Neural cell (in vitro differentiated cells): Measurements from ENCODE around the gene KRTAP10-5. TPM values are rescaled to one million over a fixed set of nuclear protein-coding genes. Genes with fewer than 3 reads are reported as not detected.

Experiments used
- H2AFZ ChIP-seq: fragments of 200-600, 300-800 bp; sonication (generic), shearing (Covaris generic); 2 replicates; pipeline ENCODE4 v1.6.0; 2014; ENCODE audit warnings: low read depth, mild to moderate bottlenecking, antibody characterized with exemption, low read length, moderate library complexity
- H3F3A ChIP-seq: fragments of 200-600 bp; shearing (Covaris generic); 2 replicates; pipeline ENCODE4 v1.6.1; 2016; ENCODE audit warnings: mild to moderate bottlenecking, moderate library complexity, mixed read lengths, antibody characterized with exemption, low read length; ENCODE audit not compliant: insufficient read depth, poor library complexity, severe bottlenecking
- H3K27ac ChIP-seq: fragments of 200-600, 300-800 bp; sonication (generic), shearing (Covaris generic); 2 replicates; pipeline ENCODE4 v1.5.1; 2014; ENCODE audit warnings: mild to moderate bottlenecking, low read length, moderate library complexity
- H3K27me3 ChIP-seq: fragments of 300-800, 200-600 bp; sonication (generic), shearing (Covaris generic); 2 replicates; pipeline ENCODE4 v1.6.0; 2014; ENCODE audit warnings: mild to moderate bottlenecking, low read depth, low read length, moderate library complexity; ENCODE audit not compliant: insufficient read depth
- H3K36me3 ChIP-seq: fragments of 300-800, 200-600 bp; sonication (generic), shearing (Covaris generic); 2 replicates; pipeline ENCODE4 v1.5.1; 2014; ENCODE audit warnings: mild to moderate bottlenecking, antibody characterized with exemption, low read length, moderate library complexity; ENCODE audit not compliant: insufficient read depth
- H3K4me2 ChIP-seq: fragments of 300-800, 200-600 bp; sonication (generic), shearing (Covaris generic); 2 replicates; pipeline ENCODE4 v1.6.0; 2014; ENCODE audit warnings: mild to moderate bottlenecking, low read length
- H3K4me3 ChIP-seq: fragments of 300-800, 200-600 bp; sonication (generic), shearing (Covaris generic); 2 replicates; pipeline ENCODE4 v1.5.1; 2014; ENCODE audit warnings: mild to moderate bottlenecking, low read length, moderate library complexity
- H3K79me2 ChIP-seq: fragments of 200-600 bp; shearing (Covaris generic); replicated peaks from 2 replicates; pipeline ENCODE4 v1.6.0; 2014; ENCODE audit warnings: mild to moderate bottlenecking, low read length, moderate library complexity; ENCODE audit not compliant: insufficient read depth
- H3K9ac ChIP-seq: fragments of 300-800, 200-600 bp; sonication (generic), shearing (Covaris generic); 2 replicates; pipeline ENCODE4 v1.6.1; 2016; ENCODE audit warnings: mild to moderate bottlenecking, low read length, mixed read lengths
- H3K9me2 ChIP-seq: fragments of 200-600 bp; shearing (Covaris generic); 2 replicates; pipeline ENCODE4 v1.6.1; 2016; ENCODE audit warnings: mild to moderate bottlenecking, low read length, mixed read lengths; ENCODE audit not compliant: insufficient read depth
- H3K9me3 ChIP-seq: fragments of 200-600, 300-800 bp; sonication (generic), shearing (Covaris generic); 2 replicates; pipeline ENCODE4 v1.6.1; 2016; ENCODE audit warnings: mild to moderate bottlenecking, mixed run types, low read length, moderate library complexity, mixed read lengths
- H4K20me1 ChIP-seq: fragments of 200-600 bp; shearing (Covaris generic); 2 replicates; pipeline ENCODE4 v1.6.1; 2016; ENCODE audit warnings: mild to moderate bottlenecking, mixed run types; ENCODE audit not compliant: insufficient read depth
- EP300 ChIP-seq: fragments of 450-650 bp; conservative IDR thresholded peaks from 2 replicates; pipeline ENCODE4 v1.6.1; 2014; ENCODE audit warnings: antibody characterized with exemption, mild to moderate bottlenecking, moderate library complexity; ENCODE audit not compliant: poor library complexity, severe bottlenecking
- EZH2 ChIP-seq: fragments of 200-600, 300-800 bp; shearing (Covaris generic), sonication (generic); IDR thresholded peaks from 2 replicates; pipeline ENCODE4 v1.6.1; 2014; ENCODE audit warnings: antibody characterized with exemption, low read length, borderline replicate concordance, mild to moderate bottlenecking; ENCODE audit not compliant: insufficient read depth, poor library complexity, severe bottlenecking
- MXI1 ChIP-seq: fragments of 450-650 bp; conservative IDR thresholded peaks from 2 replicates; pipeline ENCODE4 v1.6.1; 2014; ENCODE audit warnings: antibody characterized with exemption, mild to moderate bottlenecking; ENCODE audit not compliant: poor library complexity, severe bottlenecking
- POLR2AphosphoS5 ChIP-seq: IDR thresholded peaks from 2 replicates; pipeline ENCODE4 v1.6.1; 2012
- RAD21 ChIP-seq: fragments of 450-650 bp; conservative IDR thresholded peaks from 2 replicates; pipeline ENCODE4 v1.6.1; 2014; ENCODE audit warnings: antibody characterized with exemption, mild to moderate bottlenecking, moderate library complexity
- SMC3 ChIP-seq: fragments of 450-650 bp; conservative IDR thresholded peaks from 2 replicates; pipeline ENCODE4 v1.6.1; 2014; ENCODE audit warnings: antibody characterized with exemption, mild to moderate bottlenecking, moderate library complexity; ENCODE audit not compliant: poor library complexity
- TAF1 ChIP-seq: IDR thresholded peaks from 2 replicates; pipeline ENCODE4 v1.6.1; 2012; ENCODE audit warnings: low read depth
- polyA plus RNA-seq: library from polyadenylated mRNA; depleted of rRNA; stranded (reverse); fragments of >200 nt; gene quantifications from 2 replicates; pipeline ENCODE4 v1.2.3, GENCODE V29; 2014
- TF ChIP-seq, protein P1 (sequence below): IDR thresholded peaks from 2 replicates; pipeline ENCODE4 v1.6.1; 2012; ENCODE audit warnings: borderline replicate concordance
- TF ChIP-seq, protein P2 (sequence below): fragments of 450-650 bp; IDR thresholded peaks from 2 replicates; pipeline ENCODE4 v1.5.1; 2014; ENCODE audit warnings: antibody characterized with exemption, mild to moderate bottlenecking, moderate library complexity; ENCODE audit not compliant: poor library complexity, severe bottlenecking

The KRTAP10-5 gene
- polyA plus RNA-seq, 1 donor from 2014 or later, result not detected

DNA sequence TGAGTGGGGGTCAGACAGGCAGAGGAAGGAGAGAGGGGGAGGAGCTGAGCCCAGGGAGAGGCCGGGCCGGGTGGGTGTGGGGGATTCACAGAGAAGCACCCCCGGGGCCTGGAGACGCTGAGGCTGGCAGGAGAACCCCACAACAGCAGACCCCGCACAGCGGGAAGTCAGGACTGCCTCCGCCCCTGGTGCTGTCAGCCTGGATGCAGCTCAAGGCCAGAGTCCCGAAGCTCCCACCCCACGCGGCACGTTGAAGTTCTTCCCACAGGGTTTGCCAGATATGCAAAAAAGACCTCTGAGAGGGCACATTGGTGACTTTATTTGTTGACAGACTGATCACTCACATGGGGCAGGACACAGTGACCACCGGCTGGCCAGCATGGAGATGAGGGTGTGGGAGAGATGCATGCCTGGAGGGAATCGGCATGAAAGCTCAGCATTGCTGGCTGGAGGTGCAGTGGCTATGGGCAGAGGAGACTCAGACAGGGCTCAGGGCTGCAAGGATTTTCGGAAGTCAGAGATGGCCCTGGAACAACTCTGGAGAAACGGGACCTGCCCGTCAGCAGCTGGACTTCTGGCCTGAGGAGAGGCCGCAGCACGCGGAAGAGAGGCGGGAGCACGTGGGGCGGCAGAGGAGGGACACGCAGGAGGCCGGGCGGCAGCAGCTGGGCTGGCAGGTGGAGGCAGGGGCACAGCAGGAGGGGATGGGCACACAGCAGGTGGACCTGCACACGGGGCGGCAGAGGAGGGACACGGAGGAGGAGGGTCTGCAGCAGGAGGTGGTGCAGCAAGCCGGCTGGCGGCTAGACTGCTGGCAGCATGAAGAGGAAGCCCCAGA lies 22.7 kb downstream of the KRTAP10-5 start:
- Histone ChIP-seq H3K9me2 (no peaks in the 10 kb centered on the region), H3K4me2 (no peak overlapping the region), H3K79me2 (no peaks in the 10 kb centered on the region), H3K27ac (no peak overlapping the region), H3K4me3 (no peak overlapping the region), H3F3A (no peaks in the 10 kb centered on the region), H2AFZ (no peak overlapping the region), H3K9ac (no peak overlapping the region), H3K27me3 (no peaks in the 10 kb centered on the region), H3K9me3 (no peaks in the 10 kb centered on the region), H4K20me1 (no peaks in the 10 kb centered on the region), H3K36me3 (no peaks in the 10 kb centered on the region)
- TF ChIP-seq EP300, result no peak
- no peak for TF ChIP-seq EZH2
- TF ChIP-seq SMC3, result no peak
- TF ChIP-seq MXI1, result no peak
- TF ChIP-seq TAF1, result no peak
- no peak for TF ChIP-seq RAD21
- no peak for TF ChIP-seq POLR2AphosphoS5
- TF ChIP-seq, protein P1, sequence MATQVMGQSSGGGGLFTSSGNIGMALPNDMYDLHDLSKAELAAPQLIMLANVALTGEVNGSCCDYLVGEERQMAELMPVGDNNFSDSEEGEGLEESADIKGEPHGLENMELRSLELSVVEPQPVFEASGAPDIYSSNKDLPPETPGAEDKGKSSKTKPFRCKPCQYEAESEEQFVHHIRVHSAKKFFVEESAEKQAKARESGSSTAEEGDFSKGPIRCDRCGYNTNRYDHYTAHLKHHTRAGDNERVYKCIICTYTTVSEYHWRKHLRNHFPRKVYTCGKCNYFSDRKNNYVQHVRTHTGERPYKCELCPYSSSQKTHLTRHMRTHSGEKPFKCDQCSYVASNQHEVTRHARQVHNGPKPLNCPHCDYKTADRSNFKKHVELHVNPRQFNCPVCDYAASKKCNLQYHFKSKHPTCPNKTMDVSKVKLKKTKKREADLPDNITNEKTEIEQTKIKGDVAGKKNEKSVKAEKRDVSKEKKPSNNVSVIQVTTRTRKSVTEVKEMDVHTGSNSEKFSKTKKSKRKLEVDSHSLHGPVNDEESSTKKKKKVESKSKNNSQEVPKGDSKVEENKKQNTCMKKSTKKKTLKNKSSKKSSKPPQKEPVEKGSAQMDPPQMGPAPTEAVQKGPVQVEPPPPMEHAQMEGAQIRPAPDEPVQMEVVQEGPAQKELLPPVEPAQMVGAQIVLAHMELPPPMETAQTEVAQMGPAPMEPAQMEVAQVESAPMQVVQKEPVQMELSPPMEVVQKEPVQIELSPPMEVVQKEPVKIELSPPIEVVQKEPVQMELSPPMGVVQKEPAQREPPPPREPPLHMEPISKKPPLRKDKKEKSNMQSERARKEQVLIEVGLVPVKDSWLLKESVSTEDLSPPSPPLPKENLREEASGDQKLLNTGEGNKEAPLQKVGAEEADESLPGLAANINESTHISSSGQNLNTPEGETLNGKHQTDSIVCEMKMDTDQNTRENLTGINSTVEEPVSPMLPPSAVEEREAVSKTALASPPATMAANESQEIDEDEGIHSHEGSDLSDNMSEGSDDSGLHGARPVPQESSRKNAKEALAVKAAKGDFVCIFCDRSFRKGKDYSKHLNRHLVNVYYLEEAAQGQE, result no peak
- TF ChIP-seq, protein P2, sequence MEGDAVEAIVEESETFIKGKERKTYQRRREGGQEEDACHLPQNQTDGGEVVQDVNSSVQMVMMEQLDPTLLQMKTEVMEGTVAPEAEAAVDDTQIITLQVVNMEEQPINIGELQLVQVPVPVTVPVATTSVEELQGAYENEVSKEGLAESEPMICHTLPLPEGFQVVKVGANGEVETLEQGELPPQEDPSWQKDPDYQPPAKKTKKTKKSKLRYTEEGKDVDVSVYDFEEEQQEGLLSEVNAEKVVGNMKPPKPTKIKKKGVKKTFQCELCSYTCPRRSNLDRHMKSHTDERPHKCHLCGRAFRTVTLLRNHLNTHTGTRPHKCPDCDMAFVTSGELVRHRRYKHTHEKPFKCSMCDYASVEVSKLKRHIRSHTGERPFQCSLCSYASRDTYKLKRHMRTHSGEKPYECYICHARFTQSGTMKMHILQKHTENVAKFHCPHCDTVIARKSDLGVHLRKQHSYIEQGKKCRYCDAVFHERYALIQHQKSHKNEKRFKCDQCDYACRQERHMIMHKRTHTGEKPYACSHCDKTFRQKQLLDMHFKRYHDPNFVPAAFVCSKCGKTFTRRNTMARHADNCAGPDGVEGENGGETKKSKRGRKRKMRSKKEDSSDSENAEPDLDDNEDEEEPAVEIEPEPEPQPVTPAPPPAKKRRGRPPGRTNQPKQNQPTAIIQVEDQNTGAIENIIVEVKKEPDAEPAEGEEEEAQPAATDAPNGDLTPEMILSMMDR, result no peak

DNA sequence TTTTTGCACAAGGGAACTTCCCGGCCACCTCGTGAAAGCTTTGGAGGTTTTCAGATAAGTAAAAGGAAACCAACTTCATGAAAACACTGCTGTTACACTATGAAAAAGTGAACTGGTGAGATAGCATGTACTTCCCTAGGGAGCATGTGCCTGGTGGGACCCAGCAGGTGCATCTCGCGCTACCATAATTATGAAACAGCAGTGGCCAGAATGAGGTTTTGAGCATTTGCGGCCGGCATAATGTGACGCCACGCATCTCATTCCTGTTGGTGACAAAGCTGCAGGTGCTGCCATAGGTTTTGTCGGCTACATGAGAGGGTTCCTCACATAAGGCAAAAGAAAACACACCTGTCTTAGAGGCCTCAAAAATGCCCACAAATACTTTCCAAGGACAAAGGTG lies 23.5 kb downstream of the KRTAP10-5 start:
- no peaks in the 10 kb centered on the region for H3K27me3 ChIP-seq
- H3K9ac ChIP-seq, result no peak overlapping the region
- H3K27ac ChIP-seq, result no peak overlapping the region

More for the DNA sequence above, 23.5 kb downstream of the KRTAP10-5 start:
- Histone ChIP-seq H3K4me2 (no peak overlapping the region), H3K36me3 (no peaks in the 10 kb centered on the region), H2AFZ (no peak overlapping the region), H3K9me3 (no peaks in the 10 kb centered on the region), H3K4me3 (no peak overlapping the region), H4K20me1 (no peaks in the 10 kb centered on the region), H3F3A (no peaks in the 10 kb centered on the region), H3K9me2 (no peaks in the 10 kb centered on the region), H3K79me2 (no peaks in the 10 kb centered on the region)
- TF ChIP-seq POLR2AphosphoS5 (no peak), MXI1 (no peak), EP300 (no peak)
- TF ChIP-seq, protein P2, result no peak
